Measurements from ENCODE around the gene NME3. TPM values are rescaled to one million over a fixed set of nuclear protein-coding genes. Genes with fewer than 3 reads are reported as not detected.
A peak's percentile ranks its signal among the peaks of the same experiment; 100 is the strongest.

Gene NME3
- total RNA-seq, 4 donors from 2014 or later = 49.9 to 106 (median 87.2) TPM

GRCh38 chr16:1818873-1819525 lies 47.7 kb upstream of the NME3 start:
- Histone ChIP-seq H3K9me3 (no peaks in the 10 kb centered on the region), H3K4me3 (no peak overlapping the region), H3K36me3 (peaks cover 0 to 91% of the 10 kb centered on the region in 2 donors), H3K4me1 (peaks cover 0 to 21% (median 0%) of the 10 kb centered on the region in 3 donors), H3K27ac (no peak overlapping the region), H3K27me3 (no peaks in the 10 kb centered on the region)
- TF ChIP-seq CTCF (IDR thresholded peaks at IDR 0.05) (no peak), POLR2A (IDR thresholded peaks at IDR 0.05) (no peak), POLR2AphosphoS5 (IDR thresholded peaks at IDR 0.05) (no peak), EP300 (IDR thresholded peaks at IDR 0.05) (no peak)
- WGBS, 2 donors (ENCODE audit: low coverage in 1 of 2) = 89 to 93% methylated on average over 6 to 11 of the region's 35 CpGs
- no peak for ATAC-seq

- no peaks in the 10 kb centered on the region for H3K27me3 ChIP-seq
- no peak for TF ChIP-seq CTCF (IDR thresholded peaks at IDR 0.05)
- no peak for TF ChIP-seq POLR2A (IDR thresholded peaks at IDR 0.05)
- TF ChIP-seq EP300 (IDR thresholded peaks at IDR 0.05) = no peak
- no peaks in the 10 kb centered on the region for H3K9me3 ChIP-seq
- H3K27ac ChIP-seq = no peak overlapping the region
- no peak overlapping the region for H3K4me3 ChIP-seq
- WGBS, 2 donors (ENCODE audit: low coverage in 1 of 2) = 80 to 97% methylated on average over 3 to 5 of the region's 27 CpGs
- no peak for ATAC-seq
- H3K36me3 ChIP-seq = peaks cover 0 to 97% of the 10 kb centered on the region in 2 donors
- peaks cover 0 to 15% (median 0%) of the 10 kb centered on the region in 3 donors for H3K4me1 ChIP-seq
Observed at GRCh38 chr16:1818204-1818872, 47.0 kb upstream of the NME3 start.

GRCh38 chr16:1817716-1818115 lies 46.4 kb upstream of the NME3 start:
- WGBS, 2 donors (ENCODE audit: low coverage in 1 of 2) = 90% methylated on average over 6 of the region's 17 CpGs; no CpG with 5 or more reads in 1 of the 2 donors
- peaks cover 0 to 97% of the 10 kb centered on the region in 2 donors for H3K36me3 ChIP-seq
- no peak for TF ChIP-seq POLR2A (IDR thresholded peaks at IDR 0.05)
- no peak for TF ChIP-seq EP300 (IDR thresholded peaks at IDR 0.05)
- no peak for TF ChIP-seq CTCF (IDR thresholded peaks at IDR 0.05)
- no peak for TF ChIP-seq POLR2AphosphoS5 (IDR thresholded peaks at IDR 0.05)
- no peak overlapping the region for H3K27ac ChIP-seq
- peak; percentile 15 for ATAC-seq
- H3K4me1 ChIP-seq = peaks cover 0 to 15% (median 0%) of the 10 kb centered on the region in 3 donors
- H3K4me3 ChIP-seq = no peak overlapping the region
- no peaks in the 10 kb centered on the region for H3K27me3 ChIP-seq
- no peaks in the 10 kb centered on the region for H3K9me3 ChIP-seq

GRCh38 chr16:1817276-1817589 lies 45.9 kb upstream of the NME3 start:
- Histone ChIP-seq H3K36me3 (peaks cover 0 to 94% of the 10 kb centered on the region in 2 donors), H3K9me3 (no peaks in the 10 kb centered on the region), H3K27ac (no peak overlapping the region), H3K4me1 (peaks cover 0 to 14% (median 0%) of the 10 kb centered on the region in 3 donors), H3K27me3 (no peaks in the 10 kb centered on the region), H3K4me3 (no peak overlapping the region)
- TF ChIP-seq CTCF (IDR thresholded peaks at IDR 0.05) (no peak), POLR2A (IDR thresholded peaks at IDR 0.05) (no peak), EP300 (IDR thresholded peaks at IDR 0.05) (no peak), POLR2AphosphoS5 (IDR thresholded peaks at IDR 0.05) (no peak)
- no peak for ATAC-seq
- 91% methylated on average over 7 of the region's 9 CpGs; no CpG with 5 or more reads in 1 of the 2 donors for WGBS, 2 donors (ENCODE audit: low coverage in 1 of 2)
